ENCODE measurements around the gene MIPOL1.

MIPOL1 gene

GRCh38 chr14:37597914-37598746, 400.4 kb downstream of the MIPOL1 start:
- no peak for DNase-seq (ENCODE audit: low read depth in 2 of 2)

GRCh38 chr14:37598747-37599506, 401.2 kb downstream of the MIPOL1 start:
- no peak for DNase-seq (ENCODE audit: low read depth in 2 of 2)

GRCh38 chr14:37599507-37600368, 402.0 kb downstream of the MIPOL1 start:
- DNase-seq (ENCODE audit: low read depth in 2 of 2): no peak

DNA sequence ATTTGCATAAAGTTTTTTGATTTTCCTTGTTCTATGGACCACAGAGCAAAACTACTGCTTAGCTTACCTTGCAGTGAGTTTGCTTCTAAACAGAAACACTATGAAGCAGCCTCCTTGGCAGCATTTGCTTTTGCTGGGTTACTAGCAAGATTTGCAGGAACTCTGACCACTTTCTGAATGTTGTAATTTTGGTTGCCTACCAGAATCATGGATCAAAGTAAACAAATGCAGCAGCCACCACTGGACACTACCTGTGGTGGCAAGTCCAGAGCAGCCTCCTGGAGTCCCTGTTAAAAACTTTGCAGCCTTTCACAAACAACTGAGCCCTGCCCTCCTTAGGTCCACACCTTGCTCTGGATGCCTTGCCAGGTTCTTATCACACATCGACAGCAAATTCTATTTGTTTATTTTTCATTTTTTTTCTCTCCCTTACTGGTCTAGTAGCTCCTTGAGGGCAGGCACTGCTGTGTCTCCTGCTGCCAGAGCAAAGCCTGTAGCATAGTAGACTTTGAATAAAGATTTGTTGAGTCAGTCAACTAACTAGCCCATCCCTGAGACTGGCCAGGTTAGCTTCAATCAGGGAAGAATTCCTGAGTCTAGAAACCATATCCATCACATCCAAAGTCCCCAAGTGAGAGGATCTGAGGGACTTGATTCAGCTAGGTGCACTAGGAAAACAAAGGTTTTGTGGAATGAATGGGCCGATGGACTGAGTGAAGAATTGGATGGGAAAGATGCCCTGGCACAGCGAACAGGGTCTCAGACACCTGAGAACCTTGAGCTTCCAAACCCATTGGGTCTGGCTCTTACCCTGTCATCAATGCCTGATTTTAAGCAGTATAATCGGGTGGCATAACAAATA, 403.4 kb downstream of the MIPOL1 start:
- DNase-seq (ENCODE audit: low read depth in 2 of 2): no peak

DNA sequence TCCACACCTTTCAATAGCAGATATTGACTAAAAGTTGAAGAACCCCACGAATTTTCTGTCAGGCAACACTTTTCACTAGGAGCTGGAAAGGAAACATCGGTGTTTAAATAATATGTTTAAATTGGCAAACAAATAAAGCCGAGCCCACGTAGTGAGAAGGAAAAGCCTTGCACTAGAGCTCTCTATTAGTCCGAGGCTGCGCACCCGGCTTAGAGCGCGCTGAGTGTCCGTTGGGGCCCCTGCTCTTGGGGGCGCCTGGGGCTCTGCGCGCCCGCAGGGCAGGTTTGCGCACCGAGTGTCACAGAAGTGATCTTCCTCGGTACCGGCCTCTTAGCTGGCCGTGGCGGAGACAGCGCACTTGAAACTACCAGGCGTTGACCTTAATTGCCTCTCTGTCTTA, 404.1 kb downstream of the MIPOL1 start:
- no peak for DNase-seq (ENCODE audit: low read depth in 2 of 2)

All from stimulated activated CD8-positive, alpha-beta memory T cell treated with anti-CD3 and anti-CD28 coated beads, Interleukin-7, amount 100 ng/mL, for 1 hour (primary cell).